HEK293 (cell line): ENCODE measurements around the gene CNP.
A peak's percentile ranks its signal among the peaks of the same experiment; 100 is the strongest.

ENCODE experiments used
- CTCF ChIP-seq: fragments of 450-650 bp; formaldehyde crosslinking; IDR thresholded peaks from 2 replicates; pipeline ENCODE4 v1.5.1; 2016; ENCODE audit warnings: missing biosample characterization, missing genetic modification characterization
- HOXA7 ChIP-seq: sonication (generic); formaldehyde crosslinking; IDR thresholded peaks from 2 replicates; pipeline ENCODE4 v1.8.1; 2022; ENCODE audit warnings: missing genetic modification reagents, borderline replicate concordance
- INSM2 ChIP-seq: fragments of 450-650 bp; formaldehyde crosslinking; IDR thresholded peaks from 2 replicates; pipeline ENCODE4 v1.5.1; 2016; ENCODE audit warnings: missing biosample characterization, missing genetic modification characterization
- KLF17 ChIP-seq: fragments of 450-650 bp; formaldehyde crosslinking; IDR thresholded peaks from 2 replicates; pipeline ENCODE4 v1.5.1; 2016; ENCODE audit warnings: missing biosample characterization, missing genetic modification characterization
- MYNN ChIP-seq: fragments of 450-650 bp; formaldehyde crosslinking; IDR thresholded peaks from 2 replicates; pipeline ENCODE4 v1.5.1; 2016; ENCODE audit warnings: missing biosample characterization, missing genetic modification characterization, borderline replicate concordance
- PBX3 ChIP-seq: sonication (generic); formaldehyde crosslinking; IDR thresholded peaks from 2 replicates; pipeline ENCODE4 v1.8.1; 2022; ENCODE audit warnings: mild to moderate bottlenecking, moderate library complexity, missing genetic modification reagents
- PRDM1 ChIP-seq: fragments of 450-650 bp; formaldehyde crosslinking; IDR thresholded peaks from 2 replicates; pipeline ENCODE4; 2016; ENCODE audit warnings: missing biosample characterization, missing genetic modification characterization
- SALL2 ChIP-seq: fragments of 450-650 bp; formaldehyde crosslinking; IDR thresholded peaks from 2 replicates; pipeline ENCODE4 v1.5.0; 2017; ENCODE audit warnings: missing biosample characterization, mild to moderate bottlenecking, missing genetic modification characterization, borderline replicate concordance
- TCF7L2 ChIP-seq: IDR thresholded peaks from 2 replicates; pipeline ENCODE4 v1.6.1; 2011; ENCODE audit warnings: low read depth, mild to moderate bottlenecking, inconsistent platforms, low read length, moderate library complexity, borderline replicate concordance
- WT1 ChIP-seq: fragments of 450-650 bp; formaldehyde crosslinking; IDR thresholded peaks from 2 replicates; pipeline ENCODE4 v1.5.1; 2016; ENCODE audit warnings: missing biosample characterization, missing genetic modification characterization
- ZBTB10 ChIP-seq: fragments of 450-650 bp; formaldehyde crosslinking; IDR thresholded peaks from 2 replicates; pipeline ENCODE4 v1.5.1; 2016; ENCODE audit warnings: missing biosample characterization, missing genetic modification characterization
- ZFP69B ChIP-seq: fragments of 450-650 bp; formaldehyde crosslinking; IDR thresholded peaks from 2 replicates; pipeline ENCODE4 v1.5.1; 2016; ENCODE audit warnings: missing biosample characterization, missing genetic modification characterization
- ZNF202 ChIP-seq: fragments of 450-650 bp; formaldehyde crosslinking; IDR thresholded peaks from 2 replicates; pipeline ENCODE4 v1.5.1; 2016; ENCODE audit warnings: missing biosample characterization, missing genetic modification characterization, borderline replicate concordance
- ZNF23 ChIP-seq: fragments of 450-650 bp; formaldehyde crosslinking; IDR thresholded peaks from 2 replicates; pipeline ENCODE4 v1.5.1; 2016; ENCODE audit warnings: missing biosample characterization, missing genetic modification characterization, borderline replicate concordance
- ZNF394 ChIP-seq: fragments of 450-650 bp; formaldehyde crosslinking; IDR thresholded peaks from 2 replicates; pipeline ENCODE4 v1.5.1; 2016; ENCODE audit warnings: missing biosample characterization, missing genetic modification characterization, mild to moderate bottlenecking, moderate library complexity, borderline replicate concordance
- ZNF398 ChIP-seq: fragments of 450-650 bp; formaldehyde crosslinking; IDR thresholded peaks from 2 replicates; pipeline ENCODE4 v1.5.1; 2017; ENCODE audit warnings: missing biosample characterization, missing genetic modification characterization
- ZNF473 ChIP-seq: fragments of 450-650 bp; formaldehyde crosslinking; IDR thresholded peaks from 2 replicates; pipeline ENCODE4 v1.5.1; 2017; ENCODE audit warnings: missing biosample characterization, missing genetic modification characterization
- ZNF488 ChIP-seq: fragments of 450-650 bp; formaldehyde crosslinking; IDR thresholded peaks from 2 replicates; pipeline ENCODE4 v1.5.1; 2016; ENCODE audit warnings: missing biosample characterization, missing genetic modification characterization
- ZNF514 ChIP-seq: fragments of 450-650 bp; formaldehyde crosslinking; IDR thresholded peaks from 2 replicates; pipeline ENCODE4 v1.5.1; 2016; ENCODE audit warnings: missing biosample characterization, missing genetic modification characterization
- ZNF548 ChIP-seq: fragments of 450-650 bp; formaldehyde crosslinking; IDR thresholded peaks from 2 replicates; pipeline ENCODE4 v1.5.1; 2016; ENCODE audit warnings: missing biosample characterization, missing genetic modification characterization
- ZNF580 ChIP-seq: fragments of 450-650 bp; formaldehyde crosslinking; IDR thresholded peaks from 2 replicates; pipeline ENCODE4 v1.5.1; 2016; ENCODE audit warnings: missing biosample characterization, missing genetic modification characterization
- ZNF600 ChIP-seq: fragments of 450-650 bp; formaldehyde crosslinking; IDR thresholded peaks from 2 replicates; pipeline ENCODE4 v1.5.1; 2016; ENCODE audit warnings: missing biosample characterization, missing genetic modification characterization
- ZNF704 ChIP-seq: fragments of 450-650 bp; formaldehyde crosslinking; IDR thresholded peaks from 2 replicates; pipeline ENCODE4 v1.5.1; 2016; ENCODE audit warnings: missing biosample characterization, missing genetic modification characterization
- ZNF776 ChIP-seq: fragments of 450-650 bp; formaldehyde crosslinking; IDR thresholded peaks from 2 replicates; pipeline ENCODE4 v1.5.0; 2017; ENCODE audit warnings: missing biosample characterization, missing genetic modification characterization, borderline replicate concordance
- ZNF777 ChIP-seq: fragments of 450-650 bp; formaldehyde crosslinking; IDR thresholded peaks from 2 replicates; pipeline ENCODE4 v1.5.1; 2017; ENCODE audit warnings: missing biosample characterization, missing genetic modification characterization, borderline replicate concordance
- ZNF837 ChIP-seq: fragments of 450-650 bp; formaldehyde crosslinking; IDR thresholded peaks from 2 replicates; pipeline ENCODE4 v1.5.1; 2016; ENCODE audit warnings: missing biosample characterization, missing genetic modification characterization
- ZNF843 ChIP-seq: fragments of 450-650 bp; formaldehyde crosslinking; IDR thresholded peaks from 2 replicates; pipeline ENCODE4 v1.5.1; 2016; ENCODE audit warnings: missing biosample characterization, missing genetic modification characterization

CNP gene

GRCh38 chr17:41919165-41919817, 47.3 kb upstream of the CNP start (continued):
- TF ChIP-seq ZNF394: no peak
- peak; percentile 76 for TF ChIP-seq ZNF600 (tag by site-specific recombination)
- TF ChIP-seq MYNN (tag by site-specific recombination): no peak
- no peak for TF ChIP-seq ZNF580 (tag by site-specific recombination)
- TF ChIP-seq PRDM1: peak; percentile 85
- no peak for TF ChIP-seq ZNF488 (tag by site-specific recombination)
- no peak for TF ChIP-seq ZNF776 (tag by site-specific recombination)
- 0 out of 2 replicates have a peak, but pooled peaks have one; percentile 19 for TF ChIP-seq ZNF777 (tag by site-specific recombination)
- TF ChIP-seq CTCF (tag by site-specific recombination): no peak
- TF ChIP-seq ZNF843 (tag by site-specific recombination): no peak
- no peak for TF ChIP-seq ZNF398 (tag by site-specific recombination)
- no peak for TF ChIP-seq ZNF473 (tag by site-specific recombination)
- no peak; the same call in 1 of the 2 replicates for TF ChIP-seq KLF17
- TF ChIP-seq TCF7L2: no peak
- no peak for TF ChIP-seq INSM2
- TF ChIP-seq SALL2: no peak
- TF ChIP-seq ZNF837: no peak
- TF ChIP-seq ZNF548 (tag by site-specific recombination): no peak
- TF ChIP-seq WT1 (tag by site-specific recombination): no peak
- TF ChIP-seq ZBTB10: no peak
- no peak for TF ChIP-seq ZNF23
- no peak for TF ChIP-seq ZNF704 (tag by site-specific recombination)
- TF ChIP-seq HOXA7: no peak
- TF ChIP-seq PBX3 (CRISPR knock-in tag): no peak
- no peak for TF ChIP-seq ZNF202
- no peak for TF ChIP-seq ZFP69B (tag by site-specific recombination)
- no peak for TF ChIP-seq ZNF514 (tag by site-specific recombination)
